B cell (primary cell): Measurements from ENCODE around the gene SLC4A5.

Experiments
- EZH2 ChIP-seq: IDR thresholded peaks from 2 replicates; pipeline ENCODE4 v1.6.1; 2012; ENCODE audit warnings: borderline replicate concordance, low read depth, mild to moderate bottlenecking, moderate library complexity, low read length; ENCODE audit not compliant: insufficient read depth, poor library complexity, severe bottlenecking
- TF ChIP-seq, protein P1 (sequence below): fragments of 200-600 bp; IDR thresholded peaks from one replicate; pipeline ENCODE4 v1.8.0; 2022; ENCODE audit warnings: antibody characterized with exemption, mild to moderate bottlenecking

DNA sequence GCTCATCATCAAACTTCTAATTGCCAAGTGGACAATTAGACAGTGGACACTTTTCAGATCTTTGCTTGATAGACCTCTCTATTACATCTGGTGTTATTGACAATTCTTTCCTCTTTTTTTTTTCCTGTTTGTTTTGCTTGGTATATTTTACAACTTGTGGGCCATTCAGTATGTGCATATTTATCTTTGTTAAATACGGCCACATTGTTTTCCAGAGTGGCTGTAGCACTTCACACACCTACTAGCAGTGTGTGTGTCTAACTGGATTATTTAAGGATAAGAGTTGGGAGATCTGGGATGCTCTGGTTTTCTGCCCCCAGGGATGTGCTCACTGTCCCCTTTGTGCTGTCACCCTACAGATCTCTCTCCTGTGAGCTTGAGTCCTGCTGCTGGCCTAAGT, 4.1 kb upstream of the SLC4A5 start:
- TF ChIP-seq, protein P1, sequence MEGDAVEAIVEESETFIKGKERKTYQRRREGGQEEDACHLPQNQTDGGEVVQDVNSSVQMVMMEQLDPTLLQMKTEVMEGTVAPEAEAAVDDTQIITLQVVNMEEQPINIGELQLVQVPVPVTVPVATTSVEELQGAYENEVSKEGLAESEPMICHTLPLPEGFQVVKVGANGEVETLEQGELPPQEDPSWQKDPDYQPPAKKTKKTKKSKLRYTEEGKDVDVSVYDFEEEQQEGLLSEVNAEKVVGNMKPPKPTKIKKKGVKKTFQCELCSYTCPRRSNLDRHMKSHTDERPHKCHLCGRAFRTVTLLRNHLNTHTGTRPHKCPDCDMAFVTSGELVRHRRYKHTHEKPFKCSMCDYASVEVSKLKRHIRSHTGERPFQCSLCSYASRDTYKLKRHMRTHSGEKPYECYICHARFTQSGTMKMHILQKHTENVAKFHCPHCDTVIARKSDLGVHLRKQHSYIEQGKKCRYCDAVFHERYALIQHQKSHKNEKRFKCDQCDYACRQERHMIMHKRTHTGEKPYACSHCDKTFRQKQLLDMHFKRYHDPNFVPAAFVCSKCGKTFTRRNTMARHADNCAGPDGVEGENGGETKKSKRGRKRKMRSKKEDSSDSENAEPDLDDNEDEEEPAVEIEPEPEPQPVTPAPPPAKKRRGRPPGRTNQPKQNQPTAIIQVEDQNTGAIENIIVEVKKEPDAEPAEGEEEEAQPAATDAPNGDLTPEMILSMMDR = no peak
- no peak for TF ChIP-seq EZH2
